ENCODE measurements around the gene SYT7.

SYT7 gene

DNA sequence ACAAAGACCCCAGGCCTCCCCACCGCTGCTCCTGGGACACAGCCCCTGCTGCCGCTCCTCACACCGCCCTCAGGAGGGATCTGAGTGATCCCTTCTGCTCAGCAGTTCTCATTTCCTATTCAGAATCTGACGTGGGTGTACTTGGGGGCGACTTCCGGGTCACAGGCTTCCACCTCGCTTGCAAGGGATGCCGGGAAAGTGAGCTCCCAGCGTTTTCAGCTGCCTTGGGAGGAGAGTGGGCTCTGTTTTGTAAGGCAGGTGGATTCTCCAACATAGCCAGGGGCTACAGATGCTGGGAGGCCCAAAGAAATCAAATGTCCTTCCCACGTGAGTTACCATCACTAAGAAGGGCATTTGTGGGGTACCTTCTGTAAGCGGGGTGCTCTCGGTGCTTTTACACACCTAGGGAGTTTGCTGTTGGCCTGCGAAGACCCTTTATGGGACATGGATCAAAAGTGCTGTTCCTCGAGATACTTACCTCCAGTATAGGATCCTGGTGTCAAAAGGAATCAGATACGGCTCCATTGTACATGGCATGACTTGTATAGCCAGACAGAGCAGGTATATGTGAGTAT lies 82.0 kb downstream of the SYT7 start:
- no peak for TF ChIP-seq GATA1 (IDR thresholded peaks at IDR 0.05; ENCODE audit: low read depth, low read length)
- no peak for TF ChIP-seq POLR2A (IDR thresholded peaks at IDR 0.05; ENCODE audit: low read length)
- no peak for DNase-seq

DNA sequence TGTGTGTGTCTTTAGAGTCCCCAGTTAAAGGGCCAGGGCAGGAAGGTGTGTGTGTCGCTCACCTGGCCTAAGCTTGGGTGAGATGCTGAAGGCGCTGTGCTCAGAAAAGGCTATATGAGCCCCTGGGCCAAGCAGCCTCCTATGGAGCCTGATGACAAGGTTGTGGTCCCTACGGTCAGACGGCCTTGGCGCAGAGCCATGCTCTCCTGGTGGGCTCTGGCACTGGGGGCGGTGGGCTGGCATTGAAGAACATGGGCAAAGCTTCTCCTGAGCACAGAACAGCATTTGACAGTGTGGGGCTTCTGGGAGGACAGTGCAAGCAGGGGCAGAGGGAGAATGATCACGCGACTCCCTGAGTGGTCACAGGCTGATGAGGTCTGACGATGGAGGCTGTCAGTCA lies 83.0 kb downstream of the SYT7 start:
- TF ChIP-seq GATA1 (IDR thresholded peaks at IDR 0.05; ENCODE audit: low read depth, low read length), result no peak
- no peak for TF ChIP-seq POLR2A (IDR thresholded peaks at IDR 0.05; ENCODE audit: low read length)
- no peak for DNase-seq

DNA sequence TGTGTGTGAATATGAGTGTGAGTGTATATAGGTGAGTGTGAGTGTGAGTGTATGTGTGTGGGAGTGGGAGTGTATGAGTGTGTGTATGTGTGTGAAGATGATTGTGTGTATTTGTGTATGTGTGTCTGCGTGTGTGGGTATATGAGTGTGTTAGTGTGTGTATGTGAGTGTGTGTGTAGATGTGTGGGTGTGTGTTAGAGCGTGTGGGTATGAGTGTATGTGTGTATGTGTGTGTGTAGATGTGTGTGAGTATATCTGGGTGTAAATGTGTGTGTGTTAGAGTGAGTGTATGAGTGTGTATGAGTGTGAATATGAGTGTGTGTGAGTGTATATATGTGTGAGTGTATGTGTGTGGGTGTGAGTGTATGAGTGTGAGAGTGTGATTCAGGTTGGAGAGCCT lies 83.4 kb downstream of the SYT7 start:
- DNase-seq, result no peak
- TF ChIP-seq POLR2A (IDR thresholded peaks at IDR 0.05; ENCODE audit: low read length) (no peak), GATA1 (IDR thresholded peaks at IDR 0.05; ENCODE audit: low read depth, low read length) (no peak)

DNA sequence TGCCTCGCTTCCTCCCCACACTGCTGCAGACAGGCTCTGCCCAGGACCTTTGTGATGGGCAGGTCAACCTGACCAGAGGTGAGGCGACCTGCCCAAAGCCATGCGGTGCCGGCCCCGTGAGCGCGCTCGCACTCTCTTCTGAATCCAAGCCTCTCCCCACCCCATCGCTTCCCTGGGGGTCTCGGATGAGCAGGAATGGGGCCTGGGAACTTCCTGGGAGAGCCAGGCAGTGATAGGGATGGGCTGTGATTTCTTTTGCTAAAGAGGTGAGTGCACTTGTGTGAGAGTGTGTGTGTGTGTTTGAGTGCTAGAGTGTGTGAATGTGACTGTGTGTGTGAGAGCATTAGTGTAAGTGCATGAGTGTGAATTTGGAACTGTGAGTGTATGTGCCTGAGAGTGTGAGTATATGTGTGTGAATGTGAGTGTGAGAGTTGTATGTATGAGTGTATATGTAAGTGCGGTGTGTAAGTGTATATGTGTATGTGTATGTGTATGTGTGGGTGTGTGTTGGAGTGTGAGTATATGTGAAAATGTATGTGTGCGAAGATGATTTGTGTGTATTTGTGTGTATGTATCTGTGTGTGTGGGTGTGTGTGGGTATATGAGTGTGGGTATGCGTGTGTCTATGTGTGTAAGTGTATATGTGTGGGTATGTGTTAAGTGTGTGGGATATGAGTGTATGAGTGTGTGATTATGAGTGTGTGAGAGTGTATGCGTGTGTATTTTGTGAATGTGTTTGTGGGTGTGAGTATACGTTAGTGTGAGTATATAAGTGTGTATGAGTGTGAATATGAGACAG lies 84.1 kb downstream of the SYT7 start:
- TF ChIP-seq GATA1 (IDR thresholded peaks at IDR 0.05; ENCODE audit: low read depth, low read length) (no peak), POLR2A (IDR thresholded peaks at IDR 0.05; ENCODE audit: low read length) (no peak)
- DNase-seq, result no peak

DNA sequence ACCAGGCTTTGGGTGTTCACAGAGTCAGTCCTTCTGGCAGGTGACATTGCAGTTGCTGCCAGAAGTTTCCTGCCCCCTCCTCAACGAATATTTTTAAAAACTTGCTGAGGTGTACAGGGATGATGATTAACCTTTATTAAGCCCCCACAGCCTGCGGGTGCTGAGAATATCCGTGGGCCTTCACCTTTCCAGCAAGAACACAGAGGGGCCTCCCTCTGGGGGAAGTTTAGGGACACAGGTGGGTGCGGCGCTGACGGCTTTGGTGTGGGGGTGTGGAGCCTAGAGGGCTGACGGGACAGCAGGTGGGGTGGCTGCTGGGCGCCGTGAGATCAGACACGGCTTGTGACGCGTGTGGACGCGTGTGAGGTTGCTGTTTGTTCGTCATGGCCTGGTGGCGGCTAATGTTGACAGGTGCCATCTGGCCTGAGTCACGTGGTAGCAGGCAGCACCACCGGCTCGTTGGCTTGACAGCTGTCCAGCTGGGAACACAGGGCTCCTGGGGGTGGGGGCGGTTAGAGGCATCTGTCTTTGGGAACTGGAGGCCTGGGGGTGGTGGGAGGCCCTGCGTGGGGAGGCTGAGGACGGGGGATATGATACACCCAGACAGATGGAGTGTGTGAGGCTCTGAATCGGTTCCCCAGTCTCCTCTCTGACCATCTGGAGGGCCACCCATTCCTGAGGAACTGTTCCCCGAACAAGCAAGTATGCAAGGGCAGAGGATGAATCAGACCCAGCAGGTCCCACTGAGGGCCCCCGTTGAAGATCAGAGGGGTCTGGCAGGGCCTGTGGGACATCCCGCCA lies 84.9 kb downstream of the SYT7 start:
- no peak for TF ChIP-seq GATA1 (IDR thresholded peaks at IDR 0.05; ENCODE audit: low read depth, low read length)
- TF ChIP-seq POLR2A (IDR thresholded peaks at IDR 0.05; ENCODE audit: low read length), result no peak
- DNase-seq, result no peak

DNA sequence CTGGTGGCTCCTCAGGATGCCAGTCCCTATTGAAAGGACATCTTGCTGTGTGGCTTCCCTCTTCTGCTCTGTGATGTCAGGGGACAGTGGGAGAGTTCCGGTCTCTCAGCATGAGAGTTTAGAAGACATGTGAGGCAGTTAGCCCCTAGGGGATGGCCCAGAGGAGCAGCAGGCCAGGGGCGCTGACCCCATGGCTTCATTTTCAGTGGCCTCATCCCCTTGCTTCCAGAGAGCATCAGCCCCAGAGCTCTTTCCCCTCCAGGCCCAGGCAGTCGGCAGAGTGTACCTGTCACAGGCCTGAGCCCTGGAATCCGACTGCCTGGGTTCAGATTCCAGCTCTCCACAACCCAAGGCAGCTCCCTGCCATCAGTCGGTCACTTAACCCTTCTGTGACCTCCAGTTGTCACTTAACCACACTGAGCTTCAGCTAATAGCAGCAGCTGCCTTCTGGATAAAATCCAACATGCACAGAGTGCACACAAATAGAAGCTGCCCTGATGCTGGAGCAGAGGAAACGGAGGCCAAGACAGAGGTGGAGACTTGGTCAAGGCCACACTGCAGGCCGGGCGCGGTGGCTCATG lies 86.4 kb downstream of the SYT7 start:
- no peak for TF ChIP-seq GATA1 (IDR thresholded peaks at IDR 0.05; ENCODE audit: low read depth, low read length)
- no peak for TF ChIP-seq POLR2A (IDR thresholded peaks at IDR 0.05; ENCODE audit: low read length)
- DNase-seq, result no peak

DNA sequence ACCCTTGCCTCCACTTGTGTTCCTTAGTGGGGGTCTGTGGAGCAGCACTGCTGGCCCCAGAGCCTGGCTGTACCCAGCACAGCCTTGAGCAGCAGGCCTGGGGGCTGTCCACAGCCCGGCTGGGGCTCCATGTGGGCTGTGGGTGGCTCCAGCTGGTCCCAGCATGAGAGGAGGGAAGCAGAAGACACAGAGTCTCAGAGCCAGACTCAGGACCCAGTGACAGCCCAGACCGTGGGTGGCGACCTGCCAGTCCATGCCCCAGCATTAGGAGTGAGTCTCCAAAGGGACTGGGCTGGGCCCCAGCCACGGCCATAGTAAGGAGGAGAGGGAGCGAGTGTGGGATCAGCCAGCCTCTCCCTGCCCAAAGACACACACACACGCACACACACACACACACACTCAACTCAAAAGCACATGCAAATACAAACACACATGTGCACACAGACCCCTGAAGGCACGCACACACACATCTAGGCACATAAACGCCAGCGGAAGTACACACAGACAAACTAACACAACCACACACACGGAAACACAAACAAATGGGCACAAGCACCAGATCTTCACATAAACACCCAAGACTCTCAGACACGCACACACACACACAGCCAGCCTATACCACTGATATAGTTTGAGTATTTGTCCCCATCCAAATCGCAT lies 89.0 kb downstream of the SYT7 start:
- TF ChIP-seq POLR2A (IDR thresholded peaks at IDR 0.05; ENCODE audit: low read length) (no peak), GATA1 (IDR thresholded peaks at IDR 0.05; ENCODE audit: low read depth, low read length) (no peak)
- DNase-seq, result no peak

DNA sequence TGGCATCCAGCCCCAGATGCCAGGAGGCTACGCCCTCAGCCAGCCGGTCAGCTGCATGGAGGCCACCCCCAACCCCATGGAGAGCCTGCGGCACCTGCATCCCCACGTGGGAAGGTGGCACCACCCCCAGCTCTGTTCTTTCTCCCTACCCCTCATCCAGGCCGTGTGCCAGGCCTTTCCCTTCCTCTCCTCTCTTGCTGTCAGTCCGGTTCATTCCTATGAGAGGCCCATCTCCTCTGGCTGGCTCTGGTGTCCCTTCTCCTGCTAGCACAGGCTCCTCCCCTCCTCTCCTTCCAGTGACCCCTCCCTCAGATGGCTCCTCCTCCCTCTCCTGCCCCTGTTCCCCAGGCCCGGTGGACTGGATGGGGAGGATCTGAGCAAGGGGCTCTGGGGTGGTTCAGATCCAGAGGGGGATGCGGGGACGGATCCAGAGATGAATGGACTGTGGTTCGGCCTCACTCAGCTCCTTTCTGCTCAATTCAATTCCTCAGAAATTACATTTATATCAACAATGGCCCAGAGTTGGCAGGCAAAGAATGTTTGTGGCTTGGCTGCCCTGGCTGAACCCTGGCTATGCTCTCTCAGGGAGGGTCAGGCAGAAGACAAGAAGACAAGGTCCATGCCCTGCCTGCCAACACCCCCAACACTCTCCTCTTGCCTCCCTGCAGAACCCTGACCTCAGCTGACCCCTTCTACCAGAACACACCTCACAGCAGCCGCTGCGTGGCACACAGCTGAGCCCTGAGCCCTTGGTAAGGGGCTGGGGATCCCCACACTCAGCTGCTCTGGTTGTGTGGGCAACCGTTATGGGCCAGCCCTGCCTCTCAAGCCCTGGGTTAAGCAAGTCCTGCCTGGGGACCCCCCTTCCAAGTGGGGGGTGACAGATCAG lies 90.8 kb downstream of the SYT7 start:
- DNase-seq, result no peak
- TF ChIP-seq GATA1 (IDR thresholded peaks at IDR 0.05; ENCODE audit: low read depth, low read length), result no peak

DNA sequence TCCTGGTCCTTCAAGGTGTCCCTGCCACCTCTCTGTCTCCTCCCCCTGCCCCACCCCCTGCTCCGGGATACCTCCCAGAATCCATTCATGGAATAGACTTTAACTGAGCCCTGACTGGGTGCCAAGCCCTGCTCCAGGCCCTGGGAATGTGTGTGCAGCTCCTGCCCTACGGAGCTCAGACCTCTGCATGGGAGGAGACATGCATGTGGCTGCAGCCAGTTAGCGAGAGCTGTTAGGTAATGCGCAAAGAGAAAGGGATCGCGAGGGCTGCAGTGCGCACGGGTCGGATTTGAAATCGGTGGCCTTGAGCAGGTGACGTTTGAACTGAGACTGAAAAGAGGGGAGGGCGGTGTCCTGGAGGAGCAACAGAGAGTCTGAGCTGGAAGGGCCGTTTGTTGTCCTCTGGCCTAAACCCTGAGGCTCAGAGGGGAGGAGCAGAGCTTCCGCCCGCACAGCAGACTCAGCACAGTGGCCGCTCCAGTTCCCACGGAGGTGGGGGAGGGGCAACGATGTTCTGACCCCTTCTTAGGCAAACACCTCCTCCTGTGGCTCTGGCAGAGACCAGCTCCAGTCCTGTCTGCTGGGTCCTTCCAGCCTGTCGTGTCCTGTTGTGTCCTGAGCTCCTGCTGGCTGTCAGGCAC lies 92.1 kb downstream of the SYT7 start:
- no peak for TF ChIP-seq GATA1 (IDR thresholded peaks at IDR 0.05; ENCODE audit: low read depth, low read length)
- TF ChIP-seq POLR2A (IDR thresholded peaks at IDR 0.05; ENCODE audit: low read length), result no peak
- DNase-seq, result no peak

DNA sequence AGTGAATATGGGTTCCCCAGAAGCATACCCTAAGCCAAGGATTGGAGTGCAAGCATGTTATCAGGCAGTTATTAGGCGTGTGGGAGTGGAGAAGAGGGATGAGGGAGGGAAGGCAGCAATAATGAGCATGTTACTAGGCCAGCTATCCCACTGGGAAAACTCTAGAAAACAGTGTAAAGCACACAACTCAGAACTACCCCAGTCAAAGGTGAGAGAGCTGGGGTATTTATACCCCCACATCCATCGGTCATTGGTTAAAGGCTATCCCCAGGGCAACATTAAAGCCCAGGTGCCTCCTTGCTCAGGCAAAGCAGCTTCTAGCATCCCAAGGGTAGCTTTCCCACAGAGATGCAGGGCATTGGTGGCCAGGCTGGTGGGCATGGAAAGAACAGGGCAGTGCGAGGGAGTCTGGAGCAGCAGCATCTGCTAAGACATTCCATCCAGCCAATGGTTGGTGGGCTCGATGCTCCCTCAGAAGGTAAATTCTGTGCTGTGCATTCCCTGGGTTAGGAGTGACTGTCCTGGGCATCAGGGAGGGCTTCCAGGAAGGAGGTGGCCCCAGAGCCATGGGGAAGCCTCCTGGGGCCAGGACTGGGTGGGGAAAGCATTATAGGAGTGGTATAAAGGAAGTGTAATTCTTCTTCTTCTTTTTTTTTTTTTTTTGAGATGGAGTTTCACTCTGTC lies 93.4 kb downstream of the SYT7 start:
- DNase-seq, result no peak
- TF ChIP-seq POLR2A (IDR thresholded peaks at IDR 0.05; ENCODE audit: low read length) (no peak), GATA1 (IDR thresholded peaks at IDR 0.05; ENCODE audit: low read depth, low read length) (no peak)

DNA sequence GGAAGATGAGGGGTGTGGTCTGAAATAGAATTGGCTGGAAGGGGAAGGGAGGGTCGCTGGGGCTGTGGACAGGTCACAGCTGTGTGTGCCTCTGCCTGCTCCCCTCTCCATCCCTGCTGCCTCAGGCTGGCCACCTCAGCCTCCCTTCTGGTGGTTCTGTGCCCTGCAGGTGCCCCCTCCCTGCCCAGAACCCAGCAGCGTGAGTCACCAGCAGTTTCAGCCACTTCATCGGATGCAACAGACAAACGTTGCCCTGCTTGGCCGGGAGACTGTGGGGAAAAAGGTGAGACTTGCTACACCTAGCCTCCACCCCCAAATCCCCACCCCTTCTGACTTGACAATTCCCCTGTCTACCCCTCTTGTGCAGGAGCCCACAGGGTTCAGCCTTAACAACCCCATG lies 94.1 kb downstream of the SYT7 start:
- no peak for DNase-seq
- TF ChIP-seq POLR2A (IDR thresholded peaks at IDR 0.05; ENCODE audit: low read length) (no peak), GATA1 (IDR thresholded peaks at IDR 0.05; ENCODE audit: low read depth, low read length) (no peak)
